A549 (cell line): Measurements from ENCODE around the gene STX18. TPM values are rescaled to one million over a fixed set of nuclear protein-coding genes. Genes with fewer than 3 reads are reported as not detected.

Source experiments
- ATAC-seq, 2 experiments: fragments of 200-7000 bp in 1 of 2; fragments of >200 bp in 1 of 2; cut with Nextera tagmentation in 1 of 2; cut with Tn5 transposase in 1 of 2; 3 replicates each; pipeline versions ENCODE4 v1.8.0 to v1.9.1; 2018 to 2020; ENCODE audit warnings: mild to moderate bottlenecking in 1 of 2, moderate library complexity in 1 of 2
- CTCF ChIA-PET: fragments of 300-600 bp; sonication (Branson Sonifier 250); formaldehyde crosslinking; extraction: SDS; loops from one replicate; lab custom pipeline; 2021; ENCODE audit warnings: antibody characterized with exemption, inconsistent platforms; lab: Yijun Ruan, JAX
- POLR2A ChIA-PET: fragments of 350-600 bp; formaldehyde crosslinking; extraction: SDS; loops from one replicate; lab custom pipeline; 2021; ENCODE audit warnings: antibody characterized with exemption, inconsistent platforms; lab: Yijun Ruan, JAX
- DNase-seq, 2 experiments: peaks; one replicate each; pipeline versions ENCODE4 v3.0.0 to v3.0.0-alpha.2; 2011 to 2016; ENCODE audit warnings: low read depth in 1 of 2, low spot score in 1 of 2
- FAIRE-seq: peaks from 2 replicates; lab custom pipeline; 2011; peaks lifted over from hg19 to GRCh38; lab: Jason Lieb, UNC
- H3K27ac ChIP-seq, 2 experiments: fragments of >200 bp; sonication (Bioruptor Twin); formaldehyde crosslinking; 3 replicates each; pipeline ENCODE4 v1.5.1; 2016 to 2017
- H3K4me1 ChIP-seq: fragments of >200 bp; sonication (Bioruptor Twin); formaldehyde crosslinking; 3 replicates; pipeline ENCODE4 v1.6.1; 2016
- H3K4me2 ChIP-seq: fragments of >200 bp; sonication (Bioruptor Twin); formaldehyde crosslinking; 3 replicates; pipeline ENCODE4 v1.6.1; 2016
- H3K4me3 ChIP-seq: fragments of >200 bp; sonication (Bioruptor Twin); formaldehyde crosslinking; 3 replicates; pipeline ENCODE4 v1.5.1; 2016
- H3K9me3 ChIP-seq: fragments of >200 bp; sonication (Bioruptor Twin); formaldehyde crosslinking; 3 replicates; pipeline ENCODE4 v1.6.1; 2016
- ATOH8 ChIP-seq: fragments of 250-450 bp; sonication (Bioruptor Pico); IDR thresholded peaks from 2 replicates; pipeline ENCODE4 v1.5.0; 2020; ENCODE audit warnings: low read depth, mild to moderate bottlenecking, moderate library complexity
- BHLHE40 ChIP-seq: IDR thresholded peaks from 2 replicates; pipeline ENCODE4 v1.6.1; 2012; ENCODE audit warnings: low read depth, low read length, inconsistent platforms
- CEBPB ChIP-seq, 2 experiments: fragments of >200 bp in 1 of 2; sonication (Bioruptor Twin) in 1 of 2; formaldehyde crosslinking in 1 of 2; IDR thresholded peaks; 2 replicates each; pipeline ENCODE4 v1.6.1; 2012 to 2016
- CHD2 ChIP-seq: fragments of 150-350 bp; IDR thresholded peaks from 2 replicates; pipeline ENCODE4 v1.6.1; 2014; ENCODE audit warnings: low read length; ENCODE audit not compliant: partially characterized antibody
- EHMT2 ChIP-seq: fragments of 200-600 bp; sonication (generic); IDR thresholded peaks from 2 replicates; pipeline ENCODE4 v1.6.1; 2016; ENCODE audit warnings: antibody characterized with exemption, low read depth, mild to moderate bottlenecking, moderate library complexity
- ELK1 ChIP-seq: fragments of 150-350 bp; IDR thresholded peaks from 2 replicates; pipeline ENCODE4 v1.6.1; 2014; ENCODE audit warnings: low read depth, mild to moderate bottlenecking, low read length
- ESRRA ChIP-seq: fragments of 150-350 bp; IDR thresholded peaks from 2 replicates; pipeline ENCODE4 v1.6.1; 2014; ENCODE audit warnings: mild to moderate bottlenecking, low read length, borderline replicate concordance
- FOSB ChIP-seq: fragments of 250-450 bp; sonication (Bioruptor Pico); IDR thresholded peaks from 2 replicates; pipeline ENCODE4 v1.5.0; 2020; ENCODE audit warnings: mild to moderate bottlenecking, moderate library complexity
- FOSL2 ChIP-seq, 2 experiments: fragments of 450-650 bp in 1 of 2; fragments of >200 bp in 1 of 2; sonication (Bioruptor Twin) in 1 of 2; formaldehyde crosslinking; IDR thresholded peaks; 2 replicates each; pipeline versions ENCODE4 v1.5.0 to v1.6.1; 2016 to 2020; ENCODE audit warnings: mild to moderate bottlenecking in 1 of 2, moderate library complexity in 1 of 2
- HMGXB4 ChIP-seq: fragments of 250-450 bp; sonication (Bioruptor Pico); IDR thresholded peaks from 2 replicates; pipeline ENCODE4 v1.5.0; 2021; ENCODE audit warnings: mild to moderate bottlenecking, moderate library complexity, borderline replicate concordance
- HOXB5 ChIP-seq: fragments of 250-450 bp; sonication (Bioruptor Pico); IDR thresholded peaks from 2 replicates; pipeline ENCODE4 v1.5.0; 2020; ENCODE audit warnings: mild to moderate bottlenecking, moderate library complexity
- JUN ChIP-seq, 2 experiments: fragments of >200 bp; sonication (Bioruptor Twin); formaldehyde crosslinking; IDR thresholded peaks; 2 replicates in 1 of 2; 3 replicates in 1 of 2; pipeline ENCODE4 v1.6.1; 2016 to 2017
- KDM1A ChIP-seq: fragments of 200-600 bp; sonication (generic); IDR thresholded peaks from 2 replicates; pipeline ENCODE4 v1.6.1; 2016; ENCODE audit warnings: low read depth, mild to moderate bottlenecking
- MAZ ChIP-seq: fragments of 150-350 bp; IDR thresholded peaks from 2 replicates; pipeline ENCODE4 v1.6.1; 2014; ENCODE audit warnings: antibody characterized with exemption, low read depth, low read length, borderline replicate concordance
- NPAS2 ChIP-seq: fragments of 250-450 bp; sonication (Bioruptor Pico); IDR thresholded peaks from 2 replicates; pipeline ENCODE4 v1.8.0; 2022; ENCODE audit warnings: mild to moderate bottlenecking, moderate library complexity, borderline replicate concordance
- PBX3 ChIP-seq: IDR thresholded peaks from 2 replicates; pipeline ENCODE4 v1.6.1; 2012
- RAD21 ChIP-seq, 2 experiments: fragments of >200 bp in 1 of 2; sonication (Bioruptor Twin) in 1 of 2; formaldehyde crosslinking in 1 of 2; IDR thresholded peaks in 1 of 2; conservative IDR thresholded peaks in 1 of 2; 2 replicates in 1 of 2; 3 replicates in 1 of 2; pipeline ENCODE4 v1.6.1; 2012 to 2018; ENCODE audit warnings: inconsistent platforms in 1 of 2
- RCOR1 ChIP-seq: fragments of 150-350 bp; IDR thresholded peaks from 2 replicates; pipeline ENCODE4 v1.6.1; 2014; ENCODE audit warnings: antibody characterized with exemption, low read length, low read depth
- REST ChIP-seq: fragments of 200-600 bp; sonication (generic); IDR thresholded peaks from 2 replicates; pipeline ENCODE4 v1.6.1; 2016; ENCODE audit warnings: antibody characterized with exemption, mild to moderate bottlenecking, moderate library complexity
- RFX5 ChIP-seq: fragments of 450-650 bp; IDR thresholded peaks from 2 replicates; pipeline ENCODE4 v1.7.1; 2014; ENCODE audit warnings: antibody characterized with exemption, mild to moderate bottlenecking, moderate library complexity
- TFCP2L1 ChIP-seq: fragments of 250-450 bp; sonication (Bioruptor Pico); IDR thresholded peaks from 2 replicates; pipeline ENCODE4 v1.5.0; 2021; ENCODE audit warnings: mild to moderate bottlenecking
- ZNF302 ChIP-seq: fragments of 250-450 bp; sonication (Bioruptor Pico); IDR thresholded peaks from 2 replicates; pipeline ENCODE4 v1.9.0; 2021; ENCODE audit warnings: inconsistent platforms, mild to moderate bottlenecking, moderate library complexity
- ZSCAN20 ChIP-seq: fragments of 250-450 bp; sonication (Bioruptor Pico); IDR thresholded peaks from 2 replicates; pipeline ENCODE4 v1.8.0; 2022; ENCODE audit warnings: mild to moderate bottlenecking, moderate library complexity
- WGBS: methylation state at CpG from one replicate; pipeline ENCODE4 v1.1.6; 2017; ENCODE audit errors: missing lambda C conversion rate; 5-methylcytosine and 5-hydroxymethylcytosine counted together
- polyA plus RNA-seq, 4 experiments: library from polyadenylated mRNA; depleted of rRNA in 3 of 4; stranded (reverse); fragments of >200 nt; fragmentation: RNase III in 1 of 4; extraction: RNeasy Plus Mini Kit Qiagen cat#74134 plus additional on column Dnase treatment in 1 of 4; gene quantifications; 2 replicates in 3 of 4; 3 replicates in 1 of 4; pipeline ENCODE4 v1.2.3, GENCODE V29; 2011 to 2017

The STX18 gene
- polyA plus RNA-seq, 2 of the 4 experiments (the other 2 are of a cell fraction): 13.4 to 19.6 TPM

GRCh38 chr4:4386736-4387392 lies 155.0 kb downstream of the STX18 start, which contains the start of gene NSG1:
TSS of gene NSG1 (plus strand) at chr4:4387102. CDS start at chr4:4387630, 528 bp downstream.
- peaks cover 15% of the 10 kb centered on the region for H3K4me1 ChIP-seq
- ATAC-seq (peak; percentile 7 to 63; a peak in 3 of 6 replicates), DNase-seq (peak in 1 of 2 experiments; percentile 13), FAIRE-seq (no peak)
- TF ChIP-seq REST (no peak), NPAS2 (CRISPR knock-in tag) (no peak), FOSL2 (IDR thresholded peaks at IDR 0.05) (no peak), FOSL2 (CRISPR knock-in tag; IDR thresholded peaks at IDR 0.05) (no peak)
- peak within 1 kb of the TSS; percentile 95 for H3K4me2 ChIP-seq
- H3K4me3 ChIP-seq: peak within 1 kb of the TSS; percentile 53
- ChIA-PET CTCF (no interaction called here), POLR2A (no interaction called here)
- peak within 1 kb of the TSS in 1 of 2 experiments; percentile 60; a peak in 3 of 6 replicates for H3K27ac ChIP-seq
- WGBS: no CpG with 5 or more reads among the region's 87 CpGs
- H3K9me3 ChIP-seq: no peaks in the 10 kb centered on the region

- TF ChIP-seq CHD2 (no peak), FOSB (no peak), BHLHE40 (no peak), ATOH8 (CRISPR knock-in tag) (no peak), KDM1A (no peak), RFX5 (no peak), ELK1 (no peak), EHMT2 (no peak), FOSL2 (IDR thresholded peaks at IDR 0.05) (no peak), FOSL2 (CRISPR knock-in tag; IDR thresholded peaks at IDR 0.05) (no peak), ZSCAN20 (no peak), CEBPB (IDR thresholded peaks at IDR 0.05) (no peak), MAZ (no peak)
- Histone ChIP-seq H3K4me3 (peak overlapping the region; percentile 53), H3K4me1 (peaks cover 15% of the 10 kb centered on the region), H3K27ac (peak overlapping the region in 1 of 2 experiments; percentile 60; a peak in 2 of 6 replicates), H3K9me3 (no peaks in the 10 kb centered on the region), H3K4me2 (peak overlapping the region; percentile 95)
- ATAC-seq (peak; percentile 40 to 64; a peak in 5 of 6 replicates), DNase-seq (peak in 1 of 2 experiments; percentile 12), FAIRE-seq (no peak)
- CTCF ChIA-PET: no interaction called here
- POLR2A ChIA-PET: no interaction called here
- under 1% methylated on average over 20 of the region's 36 CpGs for WGBS
Observed at GRCh38 chr4:4386296-4386735, 155.5 kb downstream of the STX18 start.

- Histone ChIP-seq H3K4me2 (peak overlapping the region; percentile 95), H3K9me3 (no peaks in the 10 kb centered on the region), H3K4me1 (peaks cover 15% of the 10 kb centered on the region), H3K27ac (no peak overlapping the region; a peak in 1 of 6 replicates), H3K4me3 (peak overlapping the region; percentile 53)
- FAIRE-seq (no peak), ATAC-seq (peak in 1 of 2 experiments; percentile 4; a peak in 2 of 6 replicates), DNase-seq (no peak)
- 12% methylated on average over 14 of the region's 38 CpGs for WGBS
- CTCF ChIA-PET: interaction anchor here (2.2 kb wide), 1 partner anchor 45 kb away, joined by 9 read pairs; no protein-coding TSS in a partner anchor
- POLR2A ChIA-PET: no interaction called here
- TF ChIP-seq RCOR1 (no peak), HOXB5 (CRISPR knock-in tag) (no peak), HMGXB4 (no peak), TFCP2L1 (CRISPR knock-in tag) (no peak), JUN (IDR thresholded peaks at IDR 0.05) (no peak), ZNF302 (CRISPR knock-in tag) (no peak), ESRRA (no peak), RAD21 (conservative IDR thresholded peaks at IDR 0.05 in 1 of 2, IDR thresholded peaks at IDR 0.05 in 1 of 2) (no peak), RFX5 (no peak), PBX3 (no peak)
Observed at GRCh38 chr4:4385729-4386295, 156.0 kb downstream of the STX18 start.
